GM12873 (cell line): ENCODE measurements around the gene CACNG4.

ENCODE experiments used
- TF ChIP-seq, protein P1 (sequence below): IDR thresholded peaks from 2 replicates; pipeline ENCODE4 v1.5.1; 2012; ENCODE audit warnings: low read depth, mild to moderate bottlenecking, moderate library complexity, low read length, control low read depth; ENCODE audit not compliant: insufficient read depth; ENCODE audit errors: missing control alignments

The CACNG4 gene

DNA sequence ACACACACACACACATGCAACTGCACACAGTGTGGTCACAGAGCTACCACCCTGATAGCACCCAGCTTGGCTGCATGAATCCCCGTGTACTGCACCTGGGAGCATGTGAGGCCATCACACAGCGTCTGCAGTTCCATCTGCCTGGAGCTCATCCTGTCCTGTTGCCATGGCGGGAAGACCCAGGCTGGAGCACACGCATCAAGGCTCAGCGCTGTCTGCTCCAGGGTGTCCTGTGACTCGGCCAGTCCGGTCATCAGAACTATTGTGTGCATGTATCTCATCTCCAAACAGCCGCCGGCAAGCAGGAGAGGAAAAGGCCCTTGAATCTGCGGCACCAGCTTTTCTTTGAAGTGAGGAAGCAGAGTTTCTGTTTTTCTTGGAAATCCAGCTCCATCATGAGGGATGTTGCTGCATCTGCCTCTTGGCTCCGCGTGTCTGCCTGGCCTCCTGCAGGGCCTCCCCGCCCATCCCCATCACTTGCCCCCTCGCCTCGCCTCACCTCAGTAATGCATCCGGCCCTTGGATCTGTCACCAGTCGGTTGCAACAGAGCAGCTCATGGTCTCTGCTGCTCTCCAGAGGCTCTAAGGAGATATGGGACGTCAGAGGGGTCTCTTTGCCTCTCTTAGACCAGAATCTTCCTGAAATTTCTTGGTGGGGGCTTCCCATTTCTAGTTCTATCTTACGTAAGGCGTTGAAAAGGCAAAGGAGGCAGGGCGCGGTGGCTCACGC, 23.7 kb downstream of the CACNG4 start:
- TF ChIP-seq, protein P1, sequence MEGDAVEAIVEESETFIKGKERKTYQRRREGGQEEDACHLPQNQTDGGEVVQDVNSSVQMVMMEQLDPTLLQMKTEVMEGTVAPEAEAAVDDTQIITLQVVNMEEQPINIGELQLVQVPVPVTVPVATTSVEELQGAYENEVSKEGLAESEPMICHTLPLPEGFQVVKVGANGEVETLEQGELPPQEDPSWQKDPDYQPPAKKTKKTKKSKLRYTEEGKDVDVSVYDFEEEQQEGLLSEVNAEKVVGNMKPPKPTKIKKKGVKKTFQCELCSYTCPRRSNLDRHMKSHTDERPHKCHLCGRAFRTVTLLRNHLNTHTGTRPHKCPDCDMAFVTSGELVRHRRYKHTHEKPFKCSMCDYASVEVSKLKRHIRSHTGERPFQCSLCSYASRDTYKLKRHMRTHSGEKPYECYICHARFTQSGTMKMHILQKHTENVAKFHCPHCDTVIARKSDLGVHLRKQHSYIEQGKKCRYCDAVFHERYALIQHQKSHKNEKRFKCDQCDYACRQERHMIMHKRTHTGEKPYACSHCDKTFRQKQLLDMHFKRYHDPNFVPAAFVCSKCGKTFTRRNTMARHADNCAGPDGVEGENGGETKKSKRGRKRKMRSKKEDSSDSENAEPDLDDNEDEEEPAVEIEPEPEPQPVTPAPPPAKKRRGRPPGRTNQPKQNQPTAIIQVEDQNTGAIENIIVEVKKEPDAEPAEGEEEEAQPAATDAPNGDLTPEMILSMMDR = no peak

DNA sequence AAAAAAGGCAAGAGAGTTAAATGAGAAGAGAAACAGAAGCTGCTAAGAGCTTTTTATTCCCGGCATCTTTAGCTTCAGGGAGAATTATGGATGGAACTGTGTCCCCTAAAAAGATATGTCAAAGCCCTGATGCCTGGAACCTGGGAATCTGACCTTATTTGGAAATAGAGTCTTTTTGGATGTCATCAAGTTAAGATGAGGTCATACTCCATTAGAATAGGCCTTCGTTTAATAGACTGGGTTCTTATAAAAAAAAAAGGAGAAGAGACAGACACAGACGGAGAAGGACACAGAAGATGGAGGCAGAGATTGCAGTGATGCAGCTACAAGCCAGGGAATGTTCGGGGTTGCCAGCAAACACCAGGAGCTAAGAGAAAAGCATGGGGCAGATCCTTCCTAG, 24.6 kb downstream of the CACNG4 start:
- TF ChIP-seq, protein P1 = no peak

DNA sequence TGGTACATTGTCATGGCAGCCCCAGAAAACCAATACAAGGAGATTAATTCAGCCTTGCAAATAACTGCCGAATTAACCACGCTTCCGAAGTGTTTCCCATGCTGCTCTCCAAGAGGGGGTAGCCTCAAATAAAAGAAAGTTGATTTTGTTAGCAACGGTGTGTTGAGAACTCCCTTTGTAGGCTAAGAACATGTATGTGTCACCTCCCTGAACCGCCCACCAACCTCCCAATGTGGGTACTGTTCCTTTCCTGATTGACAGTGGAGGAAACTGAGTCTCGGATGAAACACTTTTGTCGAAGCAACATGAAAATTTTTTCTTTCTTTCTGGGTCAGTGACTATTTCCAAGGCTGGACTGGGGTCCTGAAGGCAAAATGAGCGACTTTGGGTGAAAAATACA, 25.1 kb downstream of the CACNG4 start:
- TF ChIP-seq, protein P1 = no peak

DNA sequence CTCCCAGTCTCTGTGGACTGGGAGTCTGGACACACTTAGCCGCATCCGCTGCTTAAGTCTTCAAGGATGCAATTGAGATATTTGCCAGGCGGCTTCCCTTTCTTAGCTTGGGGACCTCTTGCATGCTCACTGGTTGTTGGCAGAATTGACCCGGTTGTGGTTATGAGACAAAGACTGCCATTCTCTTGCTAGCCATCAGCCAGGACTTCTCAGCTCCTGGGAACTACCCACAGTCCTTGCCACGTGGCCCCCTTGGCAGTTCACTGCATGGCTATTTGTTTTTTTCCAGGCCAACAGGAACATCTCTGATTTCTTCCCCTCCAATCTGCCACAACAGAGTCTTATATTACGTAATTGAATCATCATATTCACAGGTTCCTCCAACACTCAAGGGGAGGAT, 25.5 kb downstream of the CACNG4 start:
- TF ChIP-seq, protein P1 = no peak

DNA sequence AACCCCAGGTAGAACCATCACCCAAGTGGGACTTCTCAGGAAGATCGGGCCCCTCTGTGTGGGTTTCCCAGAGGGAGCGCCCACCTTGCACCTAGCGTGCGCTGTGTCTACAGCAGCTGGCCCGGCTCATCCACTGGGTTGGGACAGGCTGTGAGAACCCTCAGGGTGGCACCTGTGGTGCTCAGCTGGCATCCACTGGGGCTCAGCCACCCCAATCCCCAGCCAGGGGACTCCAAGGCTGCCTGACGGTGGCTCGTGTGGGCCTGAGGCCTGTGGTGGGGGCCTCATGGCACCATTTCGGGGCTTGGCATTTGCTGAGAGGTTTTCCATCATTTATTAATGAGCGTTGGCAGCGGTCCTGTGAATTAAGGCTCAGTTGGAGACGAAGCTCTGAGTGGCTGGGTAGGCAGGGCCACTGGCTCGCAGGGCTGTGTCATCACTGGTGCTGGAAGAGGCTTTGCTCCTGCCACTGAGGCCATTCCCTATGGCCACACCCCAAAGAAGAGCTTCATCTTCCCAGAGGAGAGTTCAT, 28.5 kb downstream of the CACNG4 start:
- TF ChIP-seq, protein P1 = no peak

DNA sequence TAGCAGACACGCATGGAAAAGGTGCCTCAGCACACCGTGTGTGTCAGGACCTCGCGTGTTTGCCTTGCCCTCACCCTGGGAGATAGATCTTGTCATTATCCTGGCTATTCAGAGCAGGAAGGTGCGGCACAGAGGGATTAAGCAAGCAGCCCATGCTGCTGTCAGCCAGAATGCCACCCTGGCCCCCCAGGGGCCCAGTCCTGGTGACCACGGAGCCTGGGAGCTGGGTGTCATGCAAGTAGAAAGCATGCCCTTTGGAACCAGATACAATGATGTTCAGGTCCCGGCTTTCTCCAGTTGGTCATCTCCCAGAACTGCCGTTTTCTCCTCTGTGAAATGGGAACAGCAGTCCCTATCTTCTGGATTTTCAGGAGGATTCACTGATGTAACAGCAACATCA, 29.9 kb downstream of the CACNG4 start:
- TF ChIP-seq, protein P1 = no peak

DNA sequence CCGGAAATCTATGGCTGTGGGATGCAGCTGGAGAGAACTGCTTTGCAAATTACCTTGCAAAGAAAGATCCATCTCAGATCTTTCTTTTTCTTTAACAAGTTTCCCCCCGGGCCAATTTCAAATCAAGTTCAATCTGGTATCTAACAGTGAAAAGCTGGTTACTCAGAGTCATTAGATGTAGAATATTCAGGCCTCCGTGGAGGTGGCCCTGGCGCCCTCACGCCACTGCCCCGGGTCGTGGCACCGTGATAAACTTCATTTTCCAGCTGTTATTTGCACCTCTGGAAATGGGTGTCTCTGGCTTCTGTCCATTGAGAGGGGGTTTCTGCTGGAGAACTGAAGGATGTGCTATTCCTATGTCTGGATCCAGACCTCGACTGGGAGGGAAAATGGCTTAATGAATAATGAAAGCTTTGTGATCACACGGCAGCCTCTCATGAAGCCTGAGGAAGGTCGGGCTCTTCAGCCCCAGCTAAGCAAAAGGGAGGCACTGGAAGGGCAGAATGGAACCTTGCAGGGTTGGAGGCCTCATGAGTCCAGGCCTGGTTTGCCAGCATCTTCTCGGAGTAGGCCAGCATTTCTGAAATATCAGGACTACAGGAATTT, 30.5 kb downstream of the CACNG4 start:
- TF ChIP-seq, protein P1 = no peak
